ENCODE measurements around the gene SCN11A.

DNA sequence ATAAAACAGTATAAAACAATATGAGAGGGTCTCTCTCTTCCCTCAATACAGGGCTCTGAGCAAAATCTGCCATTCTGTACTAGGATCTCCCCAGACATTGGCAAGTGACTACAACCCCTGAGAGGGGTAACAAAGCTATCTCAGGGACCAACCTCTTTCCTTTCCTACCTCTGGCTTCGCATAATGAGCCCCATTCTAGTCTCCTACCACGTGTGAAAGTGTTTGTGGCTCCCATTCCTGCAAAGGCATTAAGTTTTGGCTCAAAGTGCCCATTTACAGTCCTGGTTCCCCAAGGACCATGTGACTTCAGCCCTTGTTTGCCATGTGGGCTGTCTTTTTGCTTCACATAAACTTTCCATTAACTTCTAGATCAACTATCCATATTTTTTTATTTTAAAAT, 46.4 kb downstream of the SCN11A start:
- TF ChIP-seq, protein P1, sequence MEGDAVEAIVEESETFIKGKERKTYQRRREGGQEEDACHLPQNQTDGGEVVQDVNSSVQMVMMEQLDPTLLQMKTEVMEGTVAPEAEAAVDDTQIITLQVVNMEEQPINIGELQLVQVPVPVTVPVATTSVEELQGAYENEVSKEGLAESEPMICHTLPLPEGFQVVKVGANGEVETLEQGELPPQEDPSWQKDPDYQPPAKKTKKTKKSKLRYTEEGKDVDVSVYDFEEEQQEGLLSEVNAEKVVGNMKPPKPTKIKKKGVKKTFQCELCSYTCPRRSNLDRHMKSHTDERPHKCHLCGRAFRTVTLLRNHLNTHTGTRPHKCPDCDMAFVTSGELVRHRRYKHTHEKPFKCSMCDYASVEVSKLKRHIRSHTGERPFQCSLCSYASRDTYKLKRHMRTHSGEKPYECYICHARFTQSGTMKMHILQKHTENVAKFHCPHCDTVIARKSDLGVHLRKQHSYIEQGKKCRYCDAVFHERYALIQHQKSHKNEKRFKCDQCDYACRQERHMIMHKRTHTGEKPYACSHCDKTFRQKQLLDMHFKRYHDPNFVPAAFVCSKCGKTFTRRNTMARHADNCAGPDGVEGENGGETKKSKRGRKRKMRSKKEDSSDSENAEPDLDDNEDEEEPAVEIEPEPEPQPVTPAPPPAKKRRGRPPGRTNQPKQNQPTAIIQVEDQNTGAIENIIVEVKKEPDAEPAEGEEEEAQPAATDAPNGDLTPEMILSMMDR (IDR thresholded peaks at IDR 0.05): no peak
- TF ChIP-seq EZH2 (IDR thresholded peaks at IDR 0.05) (no peak), EZH2phosphoT487 (IDR thresholded peaks at IDR 0.05) (no peak)
